T-helper 1 cell (primary cell): ENCODE results near the gene STK25.
"Not testable (repeated sequence)": the region's sequence is repeated elsewhere in the genome, so short reads cannot be mapped to it uniquely, and the experiment has no call there.

Experiments
- DNase-seq, 5 donors: peaks; one replicate each; pipeline ENCODE4 v3.0.0-alpha.2; 2012 to 2020

The STK25 gene

DNA sequence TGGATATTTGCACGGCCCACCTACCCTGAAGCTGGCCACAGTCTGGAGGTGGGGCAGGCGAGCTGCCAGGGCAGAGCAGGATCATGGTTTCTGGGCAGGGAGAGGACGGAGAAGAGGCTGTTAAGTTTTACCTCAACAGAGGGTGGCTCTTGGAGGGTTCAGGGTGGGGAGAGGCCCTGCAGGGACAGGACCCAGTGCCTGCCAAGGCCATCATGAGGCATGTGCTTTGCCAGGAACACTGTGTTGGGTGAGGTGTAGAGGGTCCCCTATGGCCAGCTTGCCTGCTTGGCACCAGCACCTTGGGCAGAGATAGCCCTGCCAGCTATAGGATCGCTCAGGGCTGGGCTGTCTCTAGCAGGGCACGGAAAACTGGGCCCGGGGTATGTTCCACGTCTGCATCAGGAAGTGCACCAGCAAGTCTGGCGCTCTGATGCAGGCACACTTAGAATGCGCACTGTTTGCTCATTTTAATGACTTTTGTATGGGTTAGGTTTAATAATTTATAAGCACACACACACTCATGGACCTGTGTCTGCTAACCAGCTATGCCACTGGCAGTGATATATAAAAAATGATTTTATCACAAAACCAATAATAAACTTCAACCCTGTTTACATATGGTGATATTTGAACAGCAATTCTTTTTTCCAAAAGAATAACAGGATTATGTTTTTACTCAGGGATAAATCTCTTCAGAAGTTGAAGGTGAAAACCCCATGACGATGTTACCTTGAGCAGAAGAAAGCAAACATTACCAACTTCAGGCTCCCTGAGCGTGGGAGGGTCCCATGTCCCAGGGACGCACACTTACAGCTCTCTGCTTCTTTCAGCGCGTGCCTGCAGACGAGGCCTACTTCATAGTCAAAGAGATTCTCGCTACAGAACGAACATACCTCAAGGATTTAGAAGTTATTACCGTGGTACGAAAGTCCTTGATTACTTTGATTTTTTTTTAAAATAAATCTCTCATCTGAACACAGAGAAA lies 46.4 kb downstream of the STK25 start:
- DNase-seq = no peak

DNA sequence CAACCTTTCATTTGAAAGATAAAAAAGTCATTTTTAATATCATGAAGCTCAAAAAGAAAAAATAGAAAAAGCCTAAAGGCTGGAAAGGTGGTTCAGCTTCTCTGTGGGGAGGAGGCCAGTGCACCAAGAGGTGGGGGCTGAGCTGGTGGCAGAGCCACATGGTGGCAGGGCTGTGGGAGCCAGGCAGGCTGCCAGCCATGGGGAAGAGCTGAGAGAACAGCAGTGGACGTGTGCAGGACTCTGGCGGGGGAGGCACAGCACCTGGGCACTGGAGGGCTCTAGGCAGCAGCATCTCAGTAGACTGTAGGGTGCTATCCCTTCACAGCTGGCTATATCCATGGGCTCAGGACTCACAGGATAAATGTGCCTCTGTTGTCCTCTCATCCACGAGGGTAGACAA lies 47.8 kb downstream of the STK25 start:
- no peak for DNase-seq

DNA sequence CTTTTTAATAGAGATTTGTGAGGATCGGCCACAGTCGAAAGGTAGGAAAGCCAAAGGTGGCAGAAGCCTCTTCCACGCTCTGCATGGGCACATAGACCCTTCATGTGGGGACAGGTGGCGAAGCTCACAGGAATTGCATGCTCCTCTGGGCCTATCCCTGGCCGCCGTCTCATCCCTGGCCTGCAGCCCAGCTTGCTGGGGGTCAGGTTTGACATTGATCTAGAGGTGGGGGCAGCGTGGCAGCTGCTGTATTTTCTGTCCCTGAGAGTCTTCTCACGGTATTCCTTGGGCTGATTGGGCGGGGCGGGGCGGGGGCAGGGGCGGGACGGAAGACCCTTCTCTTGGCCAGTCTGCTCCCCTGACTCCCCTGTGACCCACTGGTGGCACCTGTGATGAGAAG lies 48.9 kb downstream of the STK25 start:
- no peak for DNase-seq

DNA sequence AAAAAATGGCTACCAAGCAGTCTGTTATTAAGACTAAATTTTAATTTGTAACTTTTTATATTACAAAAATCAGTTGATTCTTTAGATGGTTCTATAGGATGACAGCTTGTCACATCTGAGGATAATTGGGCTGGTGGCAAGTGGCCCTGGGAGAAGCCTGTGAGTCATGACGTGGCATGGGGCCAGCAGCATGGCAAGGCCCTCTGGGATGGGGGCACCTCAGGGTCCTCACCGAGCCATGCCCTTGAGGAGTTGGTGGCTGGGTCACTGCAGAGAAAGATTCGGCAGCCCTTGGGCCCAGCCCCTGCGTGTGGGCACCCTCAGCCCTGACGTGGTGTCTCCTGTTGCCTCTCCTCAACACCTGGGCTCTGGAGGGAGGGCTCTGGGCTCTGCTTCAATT lies 49.7 kb downstream of the STK25 start:
- DNase-seq = no peak

DNA sequence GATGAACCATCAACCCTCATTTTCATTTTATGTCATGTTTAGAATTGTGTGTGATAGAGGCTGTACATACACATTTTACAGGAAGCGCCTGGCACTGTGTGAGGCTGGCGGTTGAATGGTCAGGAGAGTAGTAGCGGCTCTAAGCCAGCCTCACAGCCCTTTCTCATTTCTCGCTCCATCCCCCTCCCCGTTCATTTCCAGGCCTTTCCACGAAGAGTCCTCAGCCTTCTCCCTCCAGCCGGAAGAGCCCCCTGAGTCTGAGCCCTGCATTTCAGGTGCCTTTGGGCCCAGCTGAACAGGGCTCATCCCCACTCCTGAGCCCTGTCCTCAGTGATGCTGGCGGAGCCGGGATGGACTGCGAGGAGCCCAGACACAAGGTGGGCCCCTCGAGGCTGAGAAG lies 51.8 kb downstream of the STK25 start:
- no peak for DNase-seq

DNA sequence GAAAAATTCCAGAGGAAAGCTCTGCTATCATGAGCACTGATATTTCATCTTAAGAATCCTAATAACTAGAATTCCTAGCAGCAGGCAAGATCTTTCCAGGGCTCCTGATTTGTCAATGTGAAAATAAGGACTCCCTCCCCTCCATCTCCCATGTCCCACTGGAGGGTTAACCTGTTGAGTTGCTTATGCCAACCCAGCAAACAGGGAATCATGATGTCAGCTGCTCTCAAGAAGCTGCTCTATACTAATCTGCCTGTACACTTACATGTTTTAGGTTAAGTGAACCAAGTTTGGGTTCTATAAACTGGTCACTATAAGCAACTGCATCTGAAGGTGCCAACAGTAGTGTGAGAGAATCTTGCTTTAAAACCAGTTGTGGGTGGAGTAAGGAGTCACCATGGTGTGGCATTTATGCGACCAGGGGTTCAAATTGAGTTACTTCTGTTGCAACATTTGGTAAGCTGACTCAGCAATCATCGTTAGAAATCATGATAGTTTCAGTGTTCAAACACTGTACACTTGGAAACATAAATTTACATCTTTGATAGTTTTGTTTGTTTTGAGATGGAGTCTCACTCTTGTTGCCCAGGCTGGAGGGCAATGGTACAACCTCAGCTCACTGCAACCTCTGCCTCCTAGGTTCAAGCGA lies 53.4 kb downstream of the STK25 start:
- DNase-seq = no peak

DNA sequence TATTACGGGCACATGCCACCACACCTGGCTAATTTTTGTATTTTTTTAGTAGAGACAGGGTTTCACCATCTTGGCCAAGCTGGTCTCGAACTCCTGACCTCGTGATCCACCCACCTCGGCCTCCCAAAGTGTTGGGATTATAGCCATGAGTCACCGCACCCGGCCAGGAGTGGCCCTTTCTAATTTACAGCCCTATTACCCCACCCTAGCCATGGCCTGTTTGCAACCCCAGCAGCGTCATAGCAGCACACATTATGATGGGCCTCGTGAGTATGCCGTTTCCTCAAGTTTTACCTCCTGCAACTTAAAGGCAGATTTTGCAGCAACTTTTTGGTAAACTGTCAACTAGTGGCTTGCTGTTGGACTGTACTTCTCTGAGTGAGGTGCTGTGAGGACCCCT lies 54.5 kb downstream of the STK25 start:
- not testable (repeated sequence) for DNase-seq

DNA sequence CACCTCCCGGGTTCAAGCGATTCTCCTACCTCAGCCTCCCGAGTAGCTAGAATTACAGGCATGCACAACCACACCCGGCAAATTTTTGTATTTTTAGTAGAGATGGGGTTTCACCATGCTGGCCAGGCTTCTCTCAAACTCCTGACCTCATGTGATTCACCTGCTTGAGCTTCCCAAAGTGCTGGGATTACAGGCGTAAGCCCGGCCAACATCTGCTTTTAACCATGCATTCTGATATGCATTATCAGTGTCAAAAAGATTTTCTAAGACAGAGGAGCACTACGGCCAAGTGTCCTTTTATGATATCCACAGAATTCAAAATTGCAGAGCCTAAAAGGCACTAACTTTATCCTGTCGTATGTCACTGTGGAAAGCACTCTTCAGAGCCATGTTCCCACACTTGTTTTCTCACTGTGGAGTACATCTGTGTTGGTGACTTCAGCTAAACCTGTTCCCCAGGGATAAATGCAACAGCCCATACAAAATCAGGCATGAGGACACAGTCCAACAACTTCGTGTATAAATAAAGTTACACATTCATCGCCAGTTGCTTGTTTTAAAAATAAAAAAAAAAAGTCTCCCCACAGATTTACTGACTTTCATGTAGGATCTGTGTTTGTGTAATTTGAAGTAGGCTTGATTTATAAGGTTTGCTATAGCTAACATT lies 56.4 kb downstream of the STK25 start:
- no peak for DNase-seq

DNA sequence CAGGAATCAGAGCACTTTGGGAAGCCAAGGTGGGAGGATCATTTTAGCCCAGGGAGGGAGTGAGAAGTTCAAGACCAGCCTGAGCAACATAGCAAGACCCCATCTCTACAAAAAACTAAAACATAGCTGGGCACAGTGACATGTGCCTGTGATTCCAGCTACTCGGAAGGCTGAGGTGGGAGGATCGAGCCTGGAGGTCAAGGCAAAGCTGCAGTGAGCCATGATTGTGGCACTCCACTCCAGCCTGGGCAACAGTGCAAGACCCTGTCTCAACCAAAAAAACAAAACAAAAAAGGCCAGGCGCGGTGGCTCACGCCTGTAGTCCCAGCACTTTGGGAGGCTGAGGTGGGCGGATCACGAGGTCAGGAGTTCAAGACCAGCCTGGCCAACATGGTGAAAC lies 58.3 kb downstream of the STK25 start:
- not testable (repeated sequence) for DNase-seq

DNA sequence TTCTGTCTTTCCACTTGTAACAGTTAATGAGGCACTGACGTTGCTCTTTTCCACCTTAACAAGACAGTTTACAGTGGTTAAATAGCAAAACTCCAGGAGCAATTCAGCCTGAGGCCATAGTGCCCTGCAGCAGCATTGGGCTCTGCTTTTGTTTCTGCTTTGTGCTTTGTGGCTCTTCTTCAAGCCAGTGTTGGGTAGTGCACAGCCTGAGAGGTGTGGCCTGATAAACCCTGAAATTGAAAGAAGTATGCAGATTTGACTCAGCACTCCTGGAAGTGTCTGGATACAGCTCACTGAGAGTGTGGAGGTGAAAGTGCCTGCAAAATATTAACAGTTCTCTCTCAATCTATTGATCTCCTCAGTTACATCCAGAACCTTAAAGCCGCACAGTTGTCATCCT lies 63.0 kb downstream of the STK25 start:
- peak in 1 of 5 donors; percentile 71 for DNase-seq

DNA sequence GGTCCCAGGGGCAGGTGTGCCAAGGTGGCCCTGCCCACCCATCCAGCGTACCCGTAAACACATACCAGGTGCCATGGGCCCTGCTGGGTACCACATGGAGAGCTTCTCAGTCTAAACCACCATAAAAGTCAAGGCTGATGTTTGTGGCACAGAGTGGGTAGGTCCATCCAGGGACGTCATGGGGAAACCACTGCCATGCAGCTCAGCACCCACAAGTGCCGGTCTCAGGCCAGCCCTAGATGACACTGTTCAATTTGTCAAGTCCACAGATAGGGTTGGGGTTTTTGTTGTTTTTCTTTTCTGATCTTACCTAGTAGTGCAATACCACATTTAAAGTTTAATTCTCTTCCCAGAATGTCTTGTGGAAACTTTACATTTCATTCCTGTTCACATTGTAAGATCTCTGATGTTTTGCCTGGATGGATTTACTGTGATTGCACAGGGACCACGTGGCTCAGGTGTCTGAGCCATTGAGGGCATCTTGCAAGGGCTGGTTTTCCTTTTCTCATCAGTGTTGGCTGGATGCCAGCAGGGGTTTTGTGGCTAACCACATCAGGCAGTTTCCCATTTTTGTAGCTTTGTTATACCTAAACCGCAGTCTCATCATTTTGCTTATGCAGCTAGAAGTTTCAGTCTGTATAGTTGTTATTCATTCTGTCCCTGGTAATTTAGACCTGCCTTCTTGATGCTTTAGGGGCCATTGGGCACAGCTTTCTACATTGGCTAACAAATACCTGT lies 64.7 kb downstream of the STK25 start:
- DNase-seq = peak; percentile 53 to 90 (median 73)
